ENCODE results near the gene PRKCD. TPM values are rescaled to one million over a fixed set of nuclear protein-coding genes. Genes with fewer than 3 reads are reported as not detected.

Gene PRKCD
- total and polyA plus RNA-seq, 9 of the 15 experiments (the other 6 are each of a cell fraction or from before 2014, with no cell fraction given) = 2.5 to 19.5 (median 6.1) TPM

DNA sequence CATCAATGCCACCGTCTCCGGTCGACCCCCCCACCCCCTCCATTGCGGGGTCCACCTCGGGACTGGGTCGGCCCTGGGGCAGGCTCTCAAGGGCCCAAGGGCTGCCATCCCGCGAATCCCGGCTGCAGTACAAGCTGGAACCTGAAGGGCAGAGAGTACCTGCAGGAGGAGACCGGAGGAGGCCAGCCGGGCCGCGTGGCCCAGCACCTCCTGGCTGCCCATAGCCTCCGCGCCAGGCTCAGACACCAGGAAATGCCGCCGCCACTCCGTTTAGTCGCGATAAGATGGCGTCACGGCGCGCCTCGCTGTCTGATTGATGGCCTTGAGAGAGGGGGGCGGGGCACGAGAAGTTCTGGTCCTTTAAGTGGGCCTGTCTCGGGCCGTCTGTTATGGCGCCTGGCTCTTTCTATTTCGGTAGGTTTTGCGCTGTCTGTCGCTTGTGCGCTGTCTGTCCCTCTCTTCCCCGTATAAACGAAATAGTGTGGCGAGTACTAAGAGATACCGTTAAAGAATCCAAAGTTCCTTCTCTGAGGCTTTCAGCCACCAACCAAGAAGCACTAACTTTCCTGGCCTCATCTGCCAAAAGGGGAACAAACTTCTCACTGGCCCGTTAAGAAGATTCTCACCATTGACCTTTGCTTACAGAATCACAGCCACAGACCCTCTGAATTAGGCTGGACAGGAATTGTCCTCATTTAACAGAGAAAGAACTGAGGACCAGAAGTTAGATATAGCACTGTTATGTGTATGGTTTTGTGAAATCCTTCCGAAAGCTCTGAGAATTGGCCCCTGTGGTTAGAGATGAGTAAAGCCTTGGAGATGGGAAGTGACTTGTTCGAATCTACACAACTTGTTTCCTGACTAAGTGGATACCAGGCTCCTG, 30.6 kb upstream of the PRKCD start, which contains the start of gene RFT1 (continued):
- no peak for TF ChIP-seq SIX5 (IDR thresholded peaks at IDR 0.05; ENCODE audit: borderline replicate concordance in 1 of 2, insufficient read depth in 1 of 2, low read depth in 1 of 2, low read length in 2 of 2)
- no peak for TF ChIP-seq KDM4B (IDR thresholded peaks at IDR 0.05; ENCODE audit: borderline replicate concordance in 2 of 2, low read depth in 1 of 2)
- TF ChIP-seq KDM1A (IDR thresholded peaks at IDR 0.05) = no peak
- TF ChIP-seq ZNF146 (CRISPR knock-in tag; IDR thresholded peaks at IDR 0.05; ENCODE audit: unreplicated experiment) = no peak
- TF ChIP-seq, protein P1, sequence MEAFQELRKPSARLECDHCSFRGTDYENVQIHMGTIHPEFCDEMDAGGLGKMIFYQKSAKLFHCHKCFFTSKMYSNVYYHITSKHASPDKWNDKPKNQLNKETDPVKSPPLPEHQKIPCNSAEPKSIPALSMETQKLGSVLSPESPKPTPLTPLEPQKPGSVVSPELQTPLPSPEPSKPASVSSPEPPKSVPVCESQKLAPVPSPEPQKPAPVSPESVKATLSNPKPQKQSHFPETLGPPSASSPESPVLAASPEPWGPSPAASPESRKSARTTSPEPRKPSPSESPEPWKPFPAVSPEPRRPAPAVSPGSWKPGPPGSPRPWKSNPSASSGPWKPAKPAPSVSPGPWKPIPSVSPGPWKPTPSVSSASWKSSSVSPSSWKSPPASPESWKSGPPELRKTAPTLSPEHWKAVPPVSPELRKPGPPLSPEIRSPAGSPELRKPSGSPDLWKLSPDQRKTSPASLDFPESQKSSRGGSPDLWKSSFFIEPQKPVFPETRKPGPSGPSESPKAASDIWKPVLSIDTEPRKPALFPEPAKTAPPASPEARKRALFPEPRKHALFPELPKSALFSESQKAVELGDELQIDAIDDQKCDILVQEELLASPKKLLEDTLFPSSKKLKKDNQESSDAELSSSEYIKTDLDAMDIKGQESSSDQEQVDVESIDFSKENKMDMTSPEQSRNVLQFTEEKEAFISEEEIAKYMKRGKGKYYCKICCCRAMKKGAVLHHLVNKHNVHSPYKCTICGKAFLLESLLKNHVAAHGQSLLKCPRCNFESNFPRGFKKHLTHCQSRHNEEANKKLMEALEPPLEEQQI (IDR thresholded peaks at IDR 0.05) = no peak
- no peak for TF ChIP-seq SMAD2 (IDR thresholded peaks at IDR 0.05; ENCODE audit: low read depth, low read length)
- TF ChIP-seq, protein P2, sequence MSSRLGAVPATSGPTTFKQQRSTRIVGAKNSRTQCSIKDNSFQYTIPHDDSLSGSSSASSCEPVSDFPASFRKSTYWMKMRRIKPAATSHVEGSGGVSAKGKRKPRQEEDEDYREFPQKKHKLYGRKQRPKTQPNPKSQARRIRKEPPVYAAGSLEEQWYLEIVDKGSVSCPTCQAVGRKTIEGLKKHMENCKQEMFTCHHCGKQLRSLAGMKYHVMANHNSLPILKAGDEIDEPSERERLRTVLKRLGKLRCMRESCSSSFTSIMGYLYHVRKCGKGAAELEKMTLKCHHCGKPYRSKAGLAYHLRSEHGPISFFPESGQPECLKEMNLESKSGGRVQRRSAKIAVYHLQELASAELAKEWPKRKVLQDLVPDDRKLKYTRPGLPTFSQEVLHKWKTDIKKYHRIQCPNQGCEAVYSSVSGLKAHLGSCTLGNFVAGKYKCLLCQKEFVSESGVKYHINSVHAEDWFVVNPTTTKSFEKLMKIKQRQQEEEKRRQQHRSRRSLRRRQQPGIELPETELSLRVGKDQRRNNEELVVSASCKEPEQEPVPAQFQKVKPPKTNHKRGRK (tag; IDR thresholded peaks at IDR 0.05) = no peak
- TF ChIP-seq, protein P3, sequence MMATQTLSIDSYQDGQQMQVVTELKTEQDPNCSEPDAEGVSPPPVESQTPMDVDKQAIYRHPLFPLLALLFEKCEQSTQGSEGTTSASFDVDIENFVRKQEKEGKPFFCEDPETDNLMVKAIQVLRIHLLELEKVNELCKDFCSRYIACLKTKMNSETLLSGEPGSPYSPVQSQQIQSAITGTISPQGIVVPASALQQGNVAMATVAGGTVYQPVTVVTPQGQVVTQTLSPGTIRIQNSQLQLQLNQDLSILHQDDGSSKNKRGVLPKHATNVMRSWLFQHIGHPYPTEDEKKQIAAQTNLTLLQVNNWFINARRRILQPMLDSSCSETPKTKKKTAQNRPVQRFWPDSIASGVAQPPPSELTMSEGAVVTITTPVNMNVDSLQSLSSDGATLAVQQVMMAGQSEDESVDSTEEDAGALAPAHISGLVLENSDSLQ (IDR thresholded peaks at IDR 0.05) = peak; percentile 97
- no peak for TF ChIP-seq SREBF1 (IDR thresholded peaks at IDR 0.05; ENCODE audit: borderline replicate concordance, low read depth, low read length)
- TF ChIP-seq ZC3H11A (IDR thresholded peaks at IDR 0.05; ENCODE audit: low read depth, low read length) = no peak
- no peak for TF ChIP-seq NR1H2 (CRISPR knock-in tag; IDR thresholded peaks at IDR 0.05)
- TF ChIP-seq, protein P4, sequence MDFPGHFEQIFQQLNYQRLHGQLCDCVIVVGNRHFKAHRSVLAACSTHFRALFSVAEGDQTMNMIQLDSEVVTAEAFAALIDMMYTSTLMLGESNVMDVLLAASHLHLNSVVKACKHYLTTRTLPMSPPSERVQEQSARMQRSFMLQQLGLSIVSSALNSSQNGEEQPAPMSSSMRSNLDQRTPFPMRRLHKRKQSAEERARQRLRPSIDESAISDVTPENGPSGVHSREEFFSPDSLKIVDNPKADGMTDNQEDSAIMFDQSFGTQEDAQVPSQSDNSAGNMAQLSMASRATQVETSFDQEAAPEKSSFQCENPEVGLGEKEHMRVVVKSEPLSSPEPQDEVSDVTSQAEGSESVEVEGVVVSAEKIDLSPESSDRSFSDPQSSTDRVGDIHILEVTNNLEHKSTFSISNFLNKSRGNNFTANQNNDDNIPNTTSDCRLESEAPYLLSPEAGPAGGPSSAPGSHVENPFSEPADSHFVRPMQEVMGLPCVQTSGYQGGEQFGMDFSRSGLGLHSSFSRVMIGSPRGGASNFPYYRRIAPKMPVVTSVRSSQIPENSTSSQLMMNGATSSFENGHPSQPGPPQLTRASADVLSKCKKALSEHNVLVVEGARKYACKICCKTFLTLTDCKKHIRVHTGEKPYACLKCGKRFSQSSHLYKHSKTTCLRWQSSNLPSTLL (IDR thresholded peaks at IDR 0.05) = no peak
- no peak for TF ChIP-seq NCOA6 (IDR thresholded peaks at IDR 0.05)
- no peak for TF ChIP-seq LARP7 (IDR thresholded peaks at IDR 0.05)
- TF ChIP-seq, protein P5, sequence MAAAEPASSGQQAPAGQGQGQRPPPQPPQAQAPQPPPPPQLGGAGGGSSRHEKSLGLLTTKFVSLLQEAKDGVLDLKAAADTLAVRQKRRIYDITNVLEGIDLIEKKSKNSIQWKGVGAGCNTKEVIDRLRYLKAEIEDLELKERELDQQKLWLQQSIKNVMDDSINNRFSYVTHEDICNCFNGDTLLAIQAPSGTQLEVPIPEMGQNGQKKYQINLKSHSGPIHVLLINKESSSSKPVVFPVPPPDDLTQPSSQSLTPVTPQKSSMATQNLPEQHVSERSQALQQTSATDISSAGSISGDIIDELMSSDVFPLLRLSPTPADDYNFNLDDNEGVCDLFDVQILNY (CRISPR knock-in tag; IDR thresholded peaks at IDR 0.05) = no peak
- no peak for TF ChIP-seq BMI1 (IDR thresholded peaks at IDR 0.05; ENCODE audit: low read length)
- no peak for TF ChIP-seq MAFK (IDR thresholded peaks at IDR 0.05; ENCODE audit: low read length)
- no peak for TF ChIP-seq U2AF2 (optimal IDR thresholded peaks at IDR 0.05; ENCODE audit: low read depth, low read length)
- TF ChIP-seq ZNF75A (CRISPR knock-in tag; IDR thresholded peaks at IDR 0.05) = no peak
